BE2C (cell line): ENCODE results near the gene TIAM2.
"Not testable (repeated sequence)": the region's sequence is repeated elsewhere in the genome, so short reads cannot be mapped to it uniquely, and the experiment has no call there.

Experiments used
- DNase-seq: peaks from one replicate; pipeline ENCODE4 v3.0.0-alpha.2; 2020
- H3K27me3 ChIP-seq: fragments of 250-450 bp; sonication (Bioruptor Pico); 2 replicates; pipeline ENCODE4 v1.5.1; 2020; ENCODE audit warnings: mild to moderate bottlenecking
- H3K36me3 ChIP-seq: fragments of 250-450 bp; sonication (Bioruptor Pico); 2 replicates; pipeline ENCODE4 v1.5.1; 2020; ENCODE audit warnings: mild to moderate bottlenecking
- H3K4me1 ChIP-seq: fragments of 250-450 bp; sonication (Bioruptor Pico); 2 replicates; pipeline ENCODE4 v1.5.1; 2020
- H3K4me3 ChIP-seq: 2 replicates; pipeline ENCODE4 v1.5.1; 2011; ENCODE audit warnings: low read depth, low read length
- H3K9me3 ChIP-seq: fragments of 250-450 bp; sonication (Bioruptor Pico); 2 replicates; pipeline ENCODE4 v1.5.1; 2020
- CTCF ChIP-seq: IDR thresholded peaks from 2 replicates; pipeline ENCODE4 v1.5.1; 2012; ENCODE audit warnings: mild to moderate bottlenecking, low read depth, low read length

TIAM2 gene

GRCh38 chr6:155100087-155100486, 105.0 kb downstream of the TIAM2 start:
- no peaks in the 10 kb centered on the region; the same call in 1 of the 2 replicates for H3K4me1 ChIP-seq
- TF ChIP-seq CTCF = no peak
- no peaks in the 10 kb centered on the region for H3K27me3 ChIP-seq
- no peaks in the 10 kb centered on the region for H3K36me3 ChIP-seq
- H3K9me3 ChIP-seq = no peaks in the 10 kb centered on the region
- H3K4me3 ChIP-seq = peak overlapping the region; percentile 44
- DNase-seq = peak; percentile 78

GRCh38 chr6:155100591-155100990, 105.5 kb downstream of the TIAM2 start:
- DNase-seq = no peak
- Histone ChIP-seq H3K4me3 (peak overlapping the region; percentile 44), H3K27me3 (no peaks in the 10 kb centered on the region), H3K36me3 (no peaks in the 10 kb centered on the region), H3K4me1 (no peaks in the 10 kb centered on the region), H3K9me3 (no peaks in the 10 kb centered on the region)
- TF ChIP-seq CTCF = no peak

GRCh38 chr6:155103083-155103645, 108.0 kb downstream of the TIAM2 start:
- H3K4me1 ChIP-seq, H3K36me3 ChIP-seq, H3K4me3 ChIP-seq, DNase-seq, H3K9me3 ChIP-seq, H3K27me3 ChIP-seq: not testable (repeated sequence)

- no peak for TF ChIP-seq CTCF
- Histone ChIP-seq H3K27me3 (no peaks in the 10 kb centered on the region), H3K4me3 (no peak overlapping the region), H3K36me3 (no peaks in the 10 kb centered on the region), H3K9me3 (no peaks in the 10 kb centered on the region), H3K4me1 (no peaks in the 10 kb centered on the region)
- DNase-seq = no peak
Observed at GRCh38 chr6:155103816-155104366, 108.8 kb downstream of the TIAM2 start.

GRCh38 chr6:155106456-155107115, 111.5 kb downstream of the TIAM2 start:
- DNase-seq = no peak
- H3K36me3 ChIP-seq = no peaks in the 10 kb centered on the region
- TF ChIP-seq CTCF = no peak
- H3K4me1 ChIP-seq = no peaks in the 10 kb centered on the region
- no peak overlapping the region for H3K4me3 ChIP-seq
- H3K9me3 ChIP-seq = no peaks in the 10 kb centered on the region
- no peaks in the 10 kb centered on the region for H3K27me3 ChIP-seq

GRCh38 chr6:155107432-155108069, 112.4 kb downstream of the TIAM2 start:
- TF ChIP-seq CTCF = no peak
- H3K9me3 ChIP-seq = no peaks in the 10 kb centered on the region
- DNase-seq = no peak
- no peaks in the 10 kb centered on the region for H3K36me3 ChIP-seq
- H3K4me3 ChIP-seq = no peak overlapping the region
- H3K4me1 ChIP-seq = no peaks in the 10 kb centered on the region
- H3K27me3 ChIP-seq = no peaks in the 10 kb centered on the region
